Suprapubic skin (tissue), 4 donors: Measurements from ENCODE around the gene CFAP58. TPM values are rescaled to one million over a fixed set of nuclear protein-coding genes. Genes with fewer than 3 reads are reported as not detected.

Experiments
- DNase-seq, 2 donors: peaks; one replicate each; pipeline ENCODE4 v3.0.0-alpha.2; 2019; ENCODE audit warnings: low spot score in 2 of 2
- H3K27ac ChIP-seq: fragments of 200-600 bp; sonication (generic); one replicate; pipeline ENCODE4 v1.5.1; 2019
- H3K27me3 ChIP-seq: fragments of 200-600 bp; sonication (generic); one replicate; pipeline ENCODE4 v1.5.1; 2019
- H3K36me3 ChIP-seq: fragments of 200-600 bp; sonication (generic); one replicate; pipeline ENCODE4 v1.5.1; 2019
- H3K4me1 ChIP-seq: fragments of 200-600 bp; sonication (generic); one replicate; pipeline ENCODE4 v1.5.1; 2019
- H3K4me3 ChIP-seq: fragments of 200-600 bp; sonication (generic); one replicate; pipeline ENCODE4 v1.5.1; 2019; ENCODE audit warnings: mild to moderate bottlenecking
- H3K9me3 ChIP-seq: fragments of 200-600 bp; sonication (generic); one replicate; pipeline ENCODE4 v1.5.1; 2019
- CTCF ChIP-seq, 2 donors: fragments of 200-600 bp in 1 of 2; fragments of 450-650 bp in 1 of 2; sonication (generic) in 1 of 2; IDR thresholded peaks; one replicate each; pipeline ENCODE4 v1.5.1; 2016 to 2019; ENCODE audit warnings: antibody characterized with exemption in 2 of 2, mild to moderate bottlenecking in 1 of 2, moderate library complexity in 1 of 2
- EP300 ChIP-seq: sonication (generic); formaldehyde crosslinking; IDR thresholded peaks from one replicate; pipeline ENCODE4 v1.6.1; 2017; ENCODE audit warnings: antibody characterized with exemption
- POLR2A ChIP-seq, 2 donors: fragments of 450-650 bp; IDR thresholded peaks; one replicate each; pipeline ENCODE4 v1.6.1; 2017; ENCODE audit warnings: antibody characterized with exemption in 2 of 2, mild to moderate bottlenecking in 2 of 2, moderate library complexity in 2 of 2
- POLR2AphosphoS5 ChIP-seq, 3 donors: sonication (generic); formaldehyde crosslinking; IDR thresholded peaks; one replicate each; pipeline ENCODE4 v1.6.1; 2017; ENCODE audit warnings: antibody characterized with exemption in 3 of 3
- WGBS: methylation state at CpG from one replicate; pipeline ENCODE4 v1.1.5; 2018; 5-methylcytosine and 5-hydroxymethylcytosine counted together
- total RNA-seq, 4 donors: library from RNA; depleted of rRNA; stranded (reverse); fragments of >200 nt; gene quantifications; one replicate each; pipeline ENCODE4 v1.1.0, GENCODE V29; 2016

CFAP58 gene
- total RNA-seq, 4 donors from 2014 or later, result 0.13 to 1.0 (median 0.39) TPM

GRCh38 chr10:104380336-104380735, 26.7 kb downstream of the CFAP58 start:
- WGBS, result 80% methylated on average over 4 of the region's 4 CpGs
- no peak for DNase-seq
- Histone ChIP-seq H3K4me3 (no peak overlapping the region), H3K36me3 (no peaks in the 10 kb centered on the region), H3K27me3 (peaks cover 4% of the 10 kb centered on the region), H3K9me3 (no peaks in the 10 kb centered on the region), H3K27ac (no peak overlapping the region), H3K4me1 (no peaks in the 10 kb centered on the region)
- no peak for TF ChIP-seq EP300
- no peak for TF ChIP-seq CTCF (IDR thresholded peaks at IDR 0.05)
- TF ChIP-seq POLR2AphosphoS5 (IDR thresholded peaks at IDR 0.05), result no peak
- TF ChIP-seq POLR2A (IDR thresholded peaks at IDR 0.05), result no peak

GRCh38 chr10:104387130-104387888, 33.7 kb downstream of the CFAP58 start:
- 55% methylated on average over 6 of the region's 6 CpGs for WGBS
- H3K9me3 ChIP-seq, result no peaks in the 10 kb centered on the region
- H3K36me3 ChIP-seq, result no peaks in the 10 kb centered on the region
- no peak overlapping the region for H3K27ac ChIP-seq
- no peak overlapping the region for H3K4me3 ChIP-seq
- peaks cover 5% of the 10 kb centered on the region for H3K27me3 ChIP-seq
- TF ChIP-seq CTCF (IDR thresholded peaks at IDR 0.05), result no peak
- TF ChIP-seq POLR2AphosphoS5 (IDR thresholded peaks at IDR 0.05), result no peak
- no peak for TF ChIP-seq EP300
- no peak for TF ChIP-seq POLR2A (IDR thresholded peaks at IDR 0.05)
- no peak for DNase-seq
- no peaks in the 10 kb centered on the region for H3K4me1 ChIP-seq

- WGBS, result 62% methylated on average over 3 of the region's 3 CpGs
- no peak for TF ChIP-seq POLR2A (IDR thresholded peaks at IDR 0.05)
- TF ChIP-seq EP300, result no peak
- TF ChIP-seq CTCF (IDR thresholded peaks at IDR 0.05), result no peak
- H3K9me3 ChIP-seq, result no peaks in the 10 kb centered on the region
Observed at GRCh38 chr10:104388830-104389229, 35.2 kb downstream of the CFAP58 start.

GRCh38 chr10:104391150-104391968, 37.7 kb downstream of the CFAP58 start:
- DNase-seq, result no peak
- TF ChIP-seq POLR2AphosphoS5 (IDR thresholded peaks at IDR 0.05) (no peak), POLR2A (IDR thresholded peaks at IDR 0.05) (no peak), EP300 (no peak), CTCF (IDR thresholded peaks at IDR 0.05) (no peak)

More at GRCh38 chr10:104388830-104389229, 35.2 kb downstream of the CFAP58 start:
- no peak overlapping the region for H3K4me3 ChIP-seq
- no peak overlapping the region for H3K27ac ChIP-seq
- no peaks in the 10 kb centered on the region for H3K36me3 ChIP-seq
- H3K4me1 ChIP-seq, result no peaks in the 10 kb centered on the region
- peaks cover 12% of the 10 kb centered on the region for H3K27me3 ChIP-seq
- DNase-seq, result no peak

GRCh38 chr10:104391969-104392296, 38.3 kb downstream of the CFAP58 start:
- H3K9me3 ChIP-seq, result no peaks in the 10 kb centered on the region
- H3K4me1 ChIP-seq, result no peaks in the 10 kb centered on the region
- H3K36me3 ChIP-seq, result no peaks in the 10 kb centered on the region
- DNase-seq, result no peak
- 60% methylated on average over 1 of the region's 1 CpG for WGBS
- H3K27me3 ChIP-seq, result peaks cover 12% of the 10 kb centered on the region
- no peak overlapping the region for H3K4me3 ChIP-seq
- TF ChIP-seq POLR2A (IDR thresholded peaks at IDR 0.05) (no peak), POLR2AphosphoS5 (IDR thresholded peaks at IDR 0.05) (no peak), EP300 (no peak), CTCF (IDR thresholded peaks at IDR 0.05) (no peak)
- no peak overlapping the region for H3K27ac ChIP-seq

More at GRCh38 chr10:104391150-104391968, 37.7 kb downstream of the CFAP58 start:
- Histone ChIP-seq H3K9me3 (no peaks in the 10 kb centered on the region), H3K27me3 (peaks cover 12% of the 10 kb centered on the region), H3K27ac (no peak overlapping the region), H3K4me3 (no peak overlapping the region), H3K36me3 (no peaks in the 10 kb centered on the region), H3K4me1 (no peaks in the 10 kb centered on the region)
- 71% methylated on average over 8 of the region's 8 CpGs for WGBS
